ENCODE results near the gene ALK. TPM values are rescaled to one million over a fixed set of nuclear protein-coding genes. Genes with fewer than 3 reads are reported as not detected.

ALK gene
- total and polyA plus RNA-seq, 10 of the 15 experiments (the other 5 are each of a cell fraction or from before 2014, with no cell fraction given) = 0.11 TPM; not detected in 9

GRCh38 chr2:29573147-29573546 lies 348.2 kb downstream of the ALK start:
- no peak overlapping the region for H3K27ac ChIP-seq (ENCODE audit: control insufficient read depth, insufficient read depth)
- no TSS peak for BruUV-seq (replicated peaks)
- H3K4me3 ChIP-seq = no peak overlapping the region
- intact Hi-C loops (cut with micrococcal nuclease; ENCODE audit: unreplicated experiment) = no loop called here
- no peaks in the 10 kb centered on the region for H3K9me3 ChIP-seq (replicated peaks; ENCODE audit: control insufficient read depth, insufficient read depth, low read length)
- RAD21 ChIA-PET (ENCODE audit: unreplicated experiment) = no interaction called here
- POLR2A ChIA-PET = no interaction called here
- H2AFZ ChIP-seq (ENCODE audit: control insufficient read depth, low read depth, low read length) = no peak overlapping the region
- H3K36me3 ChIP-seq (ENCODE audit: control insufficient read depth in 2 of 2, insufficient read depth in 2 of 2, low read length in 1 of 2) = no peaks in the 10 kb centered on the region
- SMC1A ChIA-PET (ENCODE audit: uncharacterized antibody, unreplicated experiment) = no interaction called here
- ATAC-seq (no peak), DNase-seq (ENCODE audit: low read depth, low spot score) (no peak), FAIRE-seq (no peak)
- no peaks in the 10 kb centered on the region for H3K4me1 ChIP-seq (ENCODE audit: control insufficient read depth, insufficient read depth, low read length)
- in situ Hi-C loops (cut with MboI) = no loop called here
- peaks cover 0 to 4% of the 10 kb centered on the region in 2 experiments; a peak in 3 of 4 replicates for H3K27me3 ChIP-seq (replicated peaks in 1 of 2; ENCODE audit: control insufficient read depth in 2 of 2, insufficient read depth in 2 of 2, low read length in 1 of 2)
- CTCF ChIA-PET = no interaction called here
- WGBS (ENCODE audit: insufficient coverage, insufficient replicate concordance, low lambda C conversion rate, missing lambda C conversion rate) = 3% methylated on average over 2 of the region's 2 CpGs
- no peak overlapping the region for H3K9ac ChIP-seq (ENCODE audit: control insufficient read depth, insufficient read depth, low read length)
- H3K79me2 ChIP-seq (ENCODE audit: control insufficient read depth, insufficient read depth, low read length) = no peaks in the 10 kb centered on the region
- no peaks in the 10 kb centered on the region for H4K20me1 ChIP-seq (ENCODE audit: control insufficient read depth, insufficient read depth)
- H3K4me2 ChIP-seq (ENCODE audit: control insufficient read depth, insufficient read depth) = no peak overlapping the region
- no peak for TF ChIP-seq NR2C2 (IDR thresholded peaks at IDR 0.05; ENCODE audit: borderline replicate concordance, control insufficient read depth, insufficient read length, low read depth)
- TF ChIP-seq, protein P1, sequence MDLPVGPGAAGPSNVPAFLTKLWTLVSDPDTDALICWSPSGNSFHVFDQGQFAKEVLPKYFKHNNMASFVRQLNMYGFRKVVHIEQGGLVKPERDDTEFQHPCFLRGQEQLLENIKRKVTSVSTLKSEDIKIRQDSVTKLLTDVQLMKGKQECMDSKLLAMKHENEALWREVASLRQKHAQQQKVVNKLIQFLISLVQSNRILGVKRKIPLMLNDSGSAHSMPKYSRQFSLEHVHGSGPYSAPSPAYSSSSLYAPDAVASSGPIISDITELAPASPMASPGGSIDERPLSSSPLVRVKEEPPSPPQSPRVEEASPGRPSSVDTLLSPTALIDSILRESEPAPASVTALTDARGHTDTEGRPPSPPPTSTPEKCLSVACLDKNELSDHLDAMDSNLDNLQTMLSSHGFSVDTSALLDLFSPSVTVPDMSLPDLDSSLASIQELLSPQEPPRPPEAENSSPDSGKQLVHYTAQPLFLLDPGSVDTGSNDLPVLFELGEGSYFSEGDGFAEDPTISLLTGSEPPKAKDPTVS (IDR thresholded peaks at IDR 0.05; ENCODE audit: low read depth, low read length) = no peak
- no peak for TF ChIP-seq ZNF217 (IDR thresholded peaks at IDR 0.05)
- TF ChIP-seq MAX (IDR thresholded peaks at IDR 0.05; ENCODE audit: low read depth, low read length) = no peak
- no peak for TF ChIP-seq SUPT20H (IDR thresholded peaks at IDR 0.05; ENCODE audit: borderline replicate concordance, control insufficient read depth, low read depth, low read length)
- no peak for TF ChIP-seq RCOR1 (conservative IDR thresholded peaks at IDR 0.05; ENCODE audit: low read depth, low read length)
- no peak for TF ChIP-seq BRCA1 (IDR thresholded peaks at IDR 0.05; ENCODE audit: low read depth, low read length)
- TF ChIP-seq, protein P2, sequence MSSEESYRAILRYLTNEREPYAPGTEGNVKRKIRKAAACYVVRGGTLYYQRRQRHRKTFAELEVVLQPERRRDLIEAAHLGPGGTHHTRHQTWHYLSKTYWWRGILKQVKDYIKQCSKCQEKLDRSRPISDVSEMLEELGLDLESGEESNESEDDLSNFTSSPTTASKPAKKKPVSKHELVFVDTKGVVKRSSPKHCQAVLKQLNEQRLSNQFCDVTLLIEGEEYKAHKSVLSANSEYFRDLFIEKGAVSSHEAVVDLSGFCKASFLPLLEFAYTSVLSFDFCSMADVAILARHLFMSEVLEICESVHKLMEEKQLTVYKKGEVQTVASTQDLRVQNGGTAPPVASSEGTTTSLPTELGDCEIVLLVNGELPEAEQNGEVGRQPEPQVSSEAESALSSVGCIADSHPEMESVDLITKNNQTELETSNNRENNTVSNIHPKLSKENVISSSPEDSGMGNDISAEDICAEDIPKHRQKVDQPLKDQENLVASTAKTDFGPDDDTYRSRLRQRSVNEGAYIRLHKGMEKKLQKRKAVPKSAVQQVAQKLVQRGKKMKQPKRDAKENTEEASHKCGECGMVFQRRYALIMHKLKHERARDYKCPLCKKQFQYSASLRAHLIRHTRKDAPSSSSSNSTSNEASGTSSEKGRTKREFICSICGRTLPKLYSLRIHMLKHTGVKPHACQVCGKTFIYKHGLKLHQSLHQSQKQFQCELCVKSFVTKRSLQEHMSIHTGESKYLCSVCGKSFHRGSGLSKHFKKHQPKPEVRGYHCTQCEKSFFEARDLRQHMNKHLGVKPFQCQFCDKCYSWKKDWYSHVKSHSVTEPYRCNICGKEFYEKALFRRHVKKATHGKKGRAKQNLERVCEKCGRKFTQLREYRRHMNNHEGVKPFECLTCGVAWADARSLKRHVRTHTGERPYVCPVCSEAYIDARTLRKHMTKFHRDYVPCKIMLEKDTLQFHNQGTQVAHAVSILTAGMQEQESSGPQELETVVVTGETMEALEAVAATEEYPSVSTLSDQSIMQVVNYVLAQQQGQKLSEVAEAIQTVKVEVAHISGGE (CRISPR knock-in tag; IDR thresholded peaks at IDR 0.05) = no peak
- no peak for TF ChIP-seq SIN3A (IDR thresholded peaks at IDR 0.05; ENCODE audit: low read depth, low read length)
- no peak for TF ChIP-seq SPI1 (IDR thresholded peaks at IDR 0.05; ENCODE audit: borderline replicate concordance, insufficient read depth, low read depth, low read length)
- TF ChIP-seq, protein P3, sequence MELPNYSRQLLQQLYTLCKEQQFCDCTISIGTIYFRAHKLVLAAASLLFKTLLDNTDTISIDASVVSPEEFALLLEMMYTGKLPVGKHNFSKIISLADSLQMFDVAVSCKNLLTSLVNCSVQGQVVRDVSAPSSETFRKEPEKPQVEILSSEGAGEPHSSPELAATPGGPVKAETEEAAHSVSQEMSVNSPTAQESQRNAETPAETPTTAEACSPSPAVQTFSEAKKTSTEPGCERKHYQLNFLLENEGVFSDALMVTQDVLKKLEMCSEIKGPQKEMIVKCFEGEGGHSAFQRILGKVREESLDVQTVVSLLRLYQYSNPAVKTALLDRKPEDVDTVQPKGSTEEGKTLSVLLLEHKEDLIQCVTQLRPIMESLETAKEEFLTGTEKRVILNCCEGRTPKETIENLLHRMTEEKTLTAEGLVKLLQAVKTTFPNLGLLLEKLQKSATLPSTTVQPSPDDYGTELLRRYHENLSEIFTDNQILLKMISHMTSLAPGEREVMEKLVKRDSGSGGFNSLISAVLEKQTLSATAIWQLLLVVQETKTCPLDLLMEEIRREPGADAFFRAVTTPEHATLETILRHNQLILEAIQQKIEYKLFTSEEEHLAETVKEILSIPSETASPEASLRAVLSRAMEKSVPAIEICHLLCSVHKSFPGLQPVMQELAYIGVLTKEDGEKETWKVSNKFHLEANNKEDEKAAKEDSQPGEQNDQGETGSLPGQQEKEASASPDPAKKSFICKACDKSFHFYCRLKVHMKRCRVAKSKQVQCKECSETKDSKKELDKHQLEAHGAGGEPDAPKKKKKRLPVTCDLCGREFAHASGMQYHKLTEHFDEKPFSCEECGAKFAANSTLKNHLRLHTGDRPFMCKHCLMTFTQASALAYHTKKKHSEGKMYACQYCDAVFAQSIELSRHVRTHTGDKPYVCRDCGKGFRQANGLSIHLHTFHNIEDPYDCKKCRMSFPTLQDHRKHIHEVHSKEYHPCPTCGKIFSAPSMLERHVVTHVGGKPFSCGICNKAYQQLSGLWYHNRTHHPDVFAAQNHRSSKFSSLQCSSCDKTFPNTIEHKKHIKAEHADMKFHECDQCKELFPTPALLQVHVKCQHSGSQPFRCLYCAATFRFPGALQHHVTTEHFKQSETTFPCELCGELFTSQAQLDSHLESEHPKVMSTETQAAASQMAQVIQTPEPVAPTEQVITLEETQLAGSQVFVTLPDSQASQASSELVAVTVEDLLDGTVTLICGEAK (IDR thresholded peaks at IDR 0.05; ENCODE audit: borderline replicate concordance) = no peak
- TF ChIP-seq, protein P4, sequence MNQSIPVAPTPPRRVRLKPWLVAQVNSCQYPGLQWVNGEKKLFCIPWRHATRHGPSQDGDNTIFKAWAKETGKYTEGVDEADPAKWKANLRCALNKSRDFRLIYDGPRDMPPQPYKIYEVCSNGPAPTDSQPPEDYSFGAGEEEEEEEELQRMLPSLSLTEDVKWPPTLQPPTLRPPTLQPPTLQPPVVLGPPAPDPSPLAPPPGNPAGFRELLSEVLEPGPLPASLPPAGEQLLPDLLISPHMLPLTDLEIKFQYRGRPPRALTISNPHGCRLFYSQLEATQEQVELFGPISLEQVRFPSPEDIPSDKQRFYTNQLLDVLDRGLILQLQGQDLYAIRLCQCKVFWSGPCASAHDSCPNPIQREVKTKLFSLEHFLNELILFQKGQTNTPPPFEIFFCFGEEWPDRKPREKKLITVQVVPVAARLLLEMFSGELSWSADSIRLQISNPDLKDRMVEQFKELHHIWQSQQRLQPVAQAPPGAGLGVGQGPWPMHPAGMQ (IDR thresholded peaks at IDR 0.05; ENCODE audit: borderline replicate concordance) = no peak
- no peak for TF ChIP-seq CEBPB (IDR thresholded peaks at IDR 0.05; ENCODE audit: borderline replicate concordance in 1 of 2, low read depth in 2 of 2, low read length in 2 of 2)
- no peak for TF ChIP-seq WRNIP1 (IDR thresholded peaks at IDR 0.05; ENCODE audit: borderline replicate concordance, low read depth, low read length)

Measured in GM12878 (cell line).